ENCODE data around the gene LONP2. TPM values are rescaled to one million over a fixed set of nuclear protein-coding genes. Genes with fewer than 3 reads are reported as not detected.

LONP2 gene
- total RNA-seq, 1 experiment from 2014 or later: 39.8 TPM

GRCh38 chr16:48354877-48355855 is 111.1 kb downstream of the LONP2 start:
- no peaks in the 10 kb centered on the region for H3K27me3 ChIP-seq
- H3K36me3 ChIP-seq: peaks cover 31% of the 10 kb centered on the region
- no peak overlapping the region for H3K4me3 ChIP-seq
- H3K27ac ChIP-seq: no peak overlapping the region
- no peaks in the 10 kb centered on the region for H3K4me1 ChIP-seq
- DNase-seq: no peak
- no peaks in the 10 kb centered on the region for H3K9me3 ChIP-seq (replicated peaks)

- Histone ChIP-seq H3K4me1 (no peaks in the 10 kb centered on the region), H3K4me3 (no peak overlapping the region)
Observed at GRCh38 chr16:48356633-48357376, 112.7 kb downstream of the LONP2 start.

GRCh38 chr16:48358419-48358818 is 114.3 kb downstream of the LONP2 start:
- no peak for DNase-seq
- Histone ChIP-seq H3K9me3 (replicated peaks) (no peaks in the 10 kb centered on the region), H3K27ac (no peak overlapping the region), H3K36me3 (peaks cover 27% of the 10 kb centered on the region), H3K4me3 (no peak overlapping the region), H3K27me3 (no peaks in the 10 kb centered on the region), H3K4me1 (no peaks in the 10 kb centered on the region)

More at GRCh38 chr16:48356633-48357376, 112.7 kb downstream of the LONP2 start:
- Histone ChIP-seq H3K36me3 (peaks cover 32% of the 10 kb centered on the region), H3K27me3 (no peaks in the 10 kb centered on the region), H3K9me3 (replicated peaks) (no peaks in the 10 kb centered on the region), H3K27ac (no peak overlapping the region)
- no peak for DNase-seq

GRCh38 chr16:48359983-48360382 is 115.9 kb downstream of the LONP2 start:
- Histone ChIP-seq H3K4me1 (no peaks in the 10 kb centered on the region), H3K27ac (no peak overlapping the region), H3K4me3 (no peak overlapping the region), H3K27me3 (no peaks in the 10 kb centered on the region), H3K9me3 (replicated peaks) (no peaks in the 10 kb centered on the region), H3K36me3 (peaks cover 23% of the 10 kb centered on the region)
- DNase-seq: no peak

GRCh38 chr16:48361012-48361411 is 116.9 kb downstream of the LONP2 start:
- peaks cover 12% of the 10 kb centered on the region for H3K36me3 ChIP-seq
- H3K4me1 ChIP-seq: no peaks in the 10 kb centered on the region
- H3K9me3 ChIP-seq (replicated peaks): no peaks in the 10 kb centered on the region
- H3K4me3 ChIP-seq: no peak overlapping the region
- H3K27ac ChIP-seq: no peak overlapping the region
- DNase-seq: no peak
- H3K27me3 ChIP-seq: no peaks in the 10 kb centered on the region

GRCh38 chr16:48361540-48362144 is 117.5 kb downstream of the LONP2 start:
- H3K4me3 ChIP-seq: no peak overlapping the region
- no peaks in the 10 kb centered on the region for H3K27me3 ChIP-seq
- H3K4me1 ChIP-seq: no peaks in the 10 kb centered on the region
- DNase-seq: no peak
- peaks cover 11% of the 10 kb centered on the region for H3K36me3 ChIP-seq
- no peak overlapping the region for H3K27ac ChIP-seq
- H3K9me3 ChIP-seq (replicated peaks): no peaks in the 10 kb centered on the region

GRCh38 chr16:48365025-48365600 is 121.0 kb downstream of the LONP2 start:
- no peaks in the 10 kb centered on the region for H3K27me3 ChIP-seq
- DNase-seq: peak in 1 of 2 experiments; percentile 9
- H3K9me3 ChIP-seq (replicated peaks): no peaks in the 10 kb centered on the region
- H3K4me3 ChIP-seq: peak overlapping the region; percentile 57
- H3K4me1 ChIP-seq: 0 out of 2 replicates have a peak, but pooled peaks cover 5% of the 10 kb centered on the region
- peaks cover 11% of the 10 kb centered on the region for H3K36me3 ChIP-seq
- H3K27ac ChIP-seq: peak overlapping the region; percentile 45; the same call in 1 of the 2 replicates

- Histone ChIP-seq H3K9me3 (replicated peaks) (no peaks in the 10 kb centered on the region), H3K36me3 (peaks cover 6% of the 10 kb centered on the region), H3K4me3 (peak overlapping the region; percentile 57), H3K27ac (peak overlapping the region; percentile 45), H3K27me3 (no peaks in the 10 kb centered on the region), H3K4me1 (0 out of 2 replicates have a peak, but pooled peaks cover 5% of the 10 kb centered on the region)
- DNase-seq: peak; percentile 82
Observed at GRCh38 chr16:48365601-48366164, 121.6 kb downstream of the LONP2 start.

GRCh38 chr16:48366165-48367093 is 122.3 kb downstream of the LONP2 start:
- DNase-seq: peak; percentile 24 to 38
- Histone ChIP-seq H3K27ac (peak overlapping the region; percentile 45), H3K4me1 (0 out of 2 replicates have a peak, but pooled peaks cover 5% of the 10 kb centered on the region), H3K4me3 (peak overlapping the region; percentile 57), H3K27me3 (no peaks in the 10 kb centered on the region), H3K9me3 (replicated peaks) (no peaks in the 10 kb centered on the region), H3K36me3 (peaks cover 1% of the 10 kb centered on the region)

- peak in 1 of 2 experiments; percentile 13 for DNase-seq
- H3K4me3 ChIP-seq: no peak overlapping the region
- H3K4me1 ChIP-seq: 0 out of 2 replicates have a peak, but pooled peaks cover 5% of the 10 kb centered on the region
- no peaks in the 10 kb centered on the region for H3K27me3 ChIP-seq
- no peak overlapping the region for H3K27ac ChIP-seq
- no peaks in the 10 kb centered on the region; the same call in none of the 2 replicates for H3K36me3 ChIP-seq
- H3K9me3 ChIP-seq (replicated peaks): no peaks in the 10 kb centered on the region
Observed at GRCh38 chr16:48367441-48368049, 123.4 kb downstream of the LONP2 start.

- Histone ChIP-seq H3K9me3 (replicated peaks) (no peaks in the 10 kb centered on the region), H3K27ac (no peak overlapping the region), H3K27me3 (no peaks in the 10 kb centered on the region), H3K4me1 (0 out of 2 replicates have a peak, but pooled peaks cover 5% of the 10 kb centered on the region), H3K4me3 (no peak overlapping the region), H3K36me3 (no peaks in the 10 kb centered on the region; the same call in 1 of the 2 replicates)
- no peak for DNase-seq
Observed at GRCh38 chr16:48369765-48370164, 125.7 kb downstream of the LONP2 start.

GRCh38 chr16:48370229-48370628 is 126.1 kb downstream of the LONP2 start:
- Histone ChIP-seq H3K27ac (no peak overlapping the region), H3K4me1 (0 out of 2 replicates have a peak, but pooled peaks cover 5% of the 10 kb centered on the region), H3K9me3 (replicated peaks) (no peaks in the 10 kb centered on the region), H3K27me3 (no peaks in the 10 kb centered on the region), H3K4me3 (no peak overlapping the region), H3K36me3 (no peaks in the 10 kb centered on the region; the same call in 1 of the 2 replicates)
- no peak for DNase-seq
